Mammary epithelial cell (primary cell): ENCODE measurements around the gene DPF3.

Source experiments
- CTCF ChIP-seq, 2 donors: IDR thresholded peaks in 1 of 2; conservative IDR thresholded peaks in 1 of 2; 2 replicates each; pipeline ENCODE4 v1.5.1; 2011 to 2012; ENCODE audit warnings: inconsistent platforms in 2 of 2, low read length in 2 of 2, mild to moderate bottlenecking in 2 of 2, control low read depth in 1 of 2, low read depth in 1 of 2; ENCODE audit not compliant: insufficient read depth in 1 of 2; ENCODE audit errors: extremely low read depth in 1 of 2
- EZH2 ChIP-seq: IDR thresholded peaks from 2 replicates; pipeline ENCODE4 v1.6.1; 2012; ENCODE audit warnings: low read length, inconsistent platforms, borderline replicate concordance

- TF ChIP-seq CTCF (conservative IDR thresholded peaks at IDR 0.05 in 1 of 2, IDR thresholded peaks at IDR 0.05 in 1 of 2; ENCODE audit: extremely low read depth in 1 of 2, insufficient read depth in 1 of 2, low read depth in 1 of 2, low read length in 2 of 2) (no peak), EZH2 (no peak)
These were observed 10.3 kb upstream of the DPF3 start for GRCh38 chr14:72904218-72904617.
